A673 (cell line): ENCODE measurements around the gene SLC31A2. TPM values are rescaled to one million over a fixed set of nuclear protein-coding genes. Genes with fewer than 3 reads are reported as not detected.

Source experiments
- BruUV-seq: library from RNA; stranded (reverse); fragments of 400-500 nt; replicated peaks from 2 replicates; lab custom pipeline; 2021; lab: Mats Ljungman, UMichigan
- CTCF ChIA-PET: fragments of 300-600 bp; sonication (Branson Sonifier 250); formaldehyde crosslinking; loops from one replicate; lab custom pipeline; 2022; ENCODE audit warnings: antibody characterized with exemption; lab: Charles Lee
- POLR2A ChIA-PET: fragments of 300-600 bp; sonication (Branson Sonifier 250); formaldehyde crosslinking; loops from one replicate; lab custom pipeline; 2022; ENCODE audit warnings: antibody characterized with exemption; ENCODE audit not compliant: low non-redundant PET; lab: Charles Lee
- DNase-seq: peaks from one replicate; pipeline ENCODE4 v3.0.0-alpha.2; 2015; ENCODE audit warnings: low spot score
- H3K27ac ChIP-seq: fragments of 200-600 bp; sonication (generic); 2 replicates; pipeline ENCODE4 v1.5.1; 2016; ENCODE audit warnings: mixed run types, low read depth, mild to moderate bottlenecking, mixed read lengths, antibody characterized with exemption, low read length; ENCODE audit not compliant: poor library complexity, severe bottlenecking
- H3K27me3 ChIP-seq: fragments of 200-600 bp; sonication (generic); replicated peaks from 2 replicates; pipeline ENCODE4 v1.6.1; 2017; ENCODE audit warnings: mixed run types, low read depth, mild to moderate bottlenecking, mixed read lengths, antibody characterized with exemption, low read length; ENCODE audit not compliant: insufficient read depth, poor library complexity
- H3K36me3 ChIP-seq: fragments of 200-600 bp; sonication (generic); 2 replicates; pipeline ENCODE4 v1.6.1; 2016; ENCODE audit warnings: mixed run types, mild to moderate bottlenecking, mixed read lengths, antibody characterized with exemption, low read length; ENCODE audit not compliant: insufficient read depth, poor library complexity, severe bottlenecking
- H3K4me1 ChIP-seq: fragments of 200-600 bp; sonication (generic); 2 replicates; pipeline ENCODE4 v1.6.1; 2017; ENCODE audit warnings: mixed run types, mild to moderate bottlenecking, mixed read lengths, antibody characterized with exemption, low read length; ENCODE audit not compliant: insufficient read depth, poor library complexity, severe bottlenecking
- H3K4me3 ChIP-seq: fragments of 200-600 bp; sonication (generic); 2 replicates; pipeline ENCODE4 v1.5.1; 2016; ENCODE audit warnings: low read depth, mixed run types, mild to moderate bottlenecking, mixed read lengths, low read length; ENCODE audit not compliant: poor library complexity, severe bottlenecking
- H3K9me3 ChIP-seq: fragments of 200-600 bp; sonication (generic); 2 replicates; pipeline ENCODE4 v1.6.1; 2016; ENCODE audit warnings: mixed run types, low read depth, mild to moderate bottlenecking, mixed read lengths, antibody characterized with exemption, low read length; ENCODE audit not compliant: poor library complexity, severe bottlenecking
- EZH2 ChIP-seq: fragments of 200-600 bp; sonication (generic); IDR thresholded peaks from 2 replicates; pipeline ENCODE4 v1.6.1; 2017; ENCODE audit warnings: borderline replicate concordance, low read depth, mild to moderate bottlenecking, mixed read lengths, antibody characterized with exemption, low read length; ENCODE audit not compliant: poor library complexity, severe bottlenecking
- intact Hi-C: fragments of 100-400 bp; cut with micrococcal nuclease; formaldehyde crosslinking; loops from one replicate; pipeline ENCODE4 v1.10.0; 2022; ENCODE audit not compliant: unreplicated experiment
- total RNA-seq: library from RNA; stranded (reverse); gene quantifications from 2 replicates; pipeline ENCODE4 v1.2.3, GENCODE V29; 2021
- TF ChIP-seq, protein P1 (sequence below): fragments of 300-800, 200-600 bp; sonication (generic); conservative IDR thresholded peaks from 2 replicates; pipeline ENCODE4 v1.5.1; 2017; ENCODE audit warnings: low read depth, mild to moderate bottlenecking, antibody characterized with exemption, low read length, moderate library complexity, mixed read lengths

SLC31A2 gene
- total RNA-seq, 1 experiment from 2014 or later = 2.8 TPM

DNA sequence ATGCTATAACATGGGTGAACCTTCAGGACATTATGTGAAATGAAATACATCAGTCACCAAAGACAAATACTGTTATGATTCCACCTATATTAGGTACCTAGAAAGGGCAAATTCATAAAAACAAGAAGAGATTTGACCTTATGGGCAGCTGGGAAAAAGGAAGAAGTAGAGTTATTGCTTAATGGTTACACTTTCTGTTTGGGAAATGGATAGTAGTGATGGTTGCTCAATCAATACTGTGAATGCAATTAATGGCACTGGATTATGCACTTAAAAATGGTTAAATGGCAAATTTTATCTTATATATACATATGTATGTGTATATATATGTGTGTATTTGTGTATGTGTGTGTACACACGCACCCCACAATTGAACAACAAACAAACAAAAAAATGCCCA, 55.1 kb downstream of the SLC31A2 start:
- no TSS peak for BruUV-seq
- Histone ChIP-seq H3K4me3 (no peak overlapping the region), H3K27me3 (no peaks in the 10 kb centered on the region), H3K4me1 (peaks cover 16% of the 10 kb centered on the region), H3K36me3 (peaks cover 24% of the 10 kb centered on the region), H3K27ac (no peak overlapping the region), H3K9me3 (no peaks in the 10 kb centered on the region)
- POLR2A ChIA-PET = no interaction called here
- TF ChIP-seq, protein P1, sequence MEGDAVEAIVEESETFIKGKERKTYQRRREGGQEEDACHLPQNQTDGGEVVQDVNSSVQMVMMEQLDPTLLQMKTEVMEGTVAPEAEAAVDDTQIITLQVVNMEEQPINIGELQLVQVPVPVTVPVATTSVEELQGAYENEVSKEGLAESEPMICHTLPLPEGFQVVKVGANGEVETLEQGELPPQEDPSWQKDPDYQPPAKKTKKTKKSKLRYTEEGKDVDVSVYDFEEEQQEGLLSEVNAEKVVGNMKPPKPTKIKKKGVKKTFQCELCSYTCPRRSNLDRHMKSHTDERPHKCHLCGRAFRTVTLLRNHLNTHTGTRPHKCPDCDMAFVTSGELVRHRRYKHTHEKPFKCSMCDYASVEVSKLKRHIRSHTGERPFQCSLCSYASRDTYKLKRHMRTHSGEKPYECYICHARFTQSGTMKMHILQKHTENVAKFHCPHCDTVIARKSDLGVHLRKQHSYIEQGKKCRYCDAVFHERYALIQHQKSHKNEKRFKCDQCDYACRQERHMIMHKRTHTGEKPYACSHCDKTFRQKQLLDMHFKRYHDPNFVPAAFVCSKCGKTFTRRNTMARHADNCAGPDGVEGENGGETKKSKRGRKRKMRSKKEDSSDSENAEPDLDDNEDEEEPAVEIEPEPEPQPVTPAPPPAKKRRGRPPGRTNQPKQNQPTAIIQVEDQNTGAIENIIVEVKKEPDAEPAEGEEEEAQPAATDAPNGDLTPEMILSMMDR = no peak
- intact Hi-C loops = no loop called here
- no peak for DNase-seq
- CTCF ChIA-PET = no interaction called here

DNA sequence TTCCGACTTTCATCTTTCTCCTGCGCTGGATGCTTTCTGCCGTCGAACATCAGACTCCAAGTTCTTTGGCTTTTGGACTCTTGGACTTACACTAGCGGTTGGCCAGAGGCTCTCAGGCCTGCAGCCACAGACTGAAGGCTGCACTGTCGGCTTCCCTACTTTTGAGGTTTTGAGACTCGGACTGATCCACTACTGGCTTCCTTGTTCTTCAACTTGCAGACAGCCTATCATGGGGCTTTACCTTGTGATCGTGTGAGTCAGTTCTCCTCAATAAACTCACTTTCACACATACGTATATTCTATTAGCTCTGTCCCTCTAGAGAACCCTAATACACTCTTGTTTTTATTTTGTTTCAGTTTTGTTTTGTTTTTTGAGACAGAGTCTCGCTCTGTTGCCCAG, 60.0 kb downstream of the SLC31A2 start:
- Histone ChIP-seq H3K27me3 (no peaks in the 10 kb centered on the region), H3K4me1 (peaks cover 16% of the 10 kb centered on the region), H3K4me3 (no peak overlapping the region), H3K36me3 (peaks cover 14% of the 10 kb centered on the region), H3K9me3 (no peaks in the 10 kb centered on the region), H3K27ac (no peak overlapping the region)
- intact Hi-C loops = no loop called here
- POLR2A ChIA-PET = no interaction called here
- TF ChIP-seq, protein P1 = no peak
- TF ChIP-seq EZH2 = no peak
- BruUV-seq = no TSS peak
- no peak for DNase-seq
- CTCF ChIA-PET = no interaction called here

Other genes starting within 250 kb of the SLC31A2 start
- gene ZNF883, start 138.8 kb upstream of the SLC31A2 start, total RNA-seq = 3.9 and 4.0 TPM in 2 replicates
- gene ZFP37, start 94.3 kb upstream of the SLC31A2 start, total RNA-seq = 5.4 TPM in 2 replicates
- 22.0 and 23.5 TPM in 2 replicates for gene FKBP15, start 70.3 kb downstream of the SLC31A2 start, total RNA-seq
- 31.9 and 32.7 TPM in 2 replicates for gene SLC31A1, start 70.5 kb downstream of the SLC31A2 start, total RNA-seq
- 17.9 and 25.4 TPM in 2 replicates for gene CDC26, start 124.6 kb downstream of the SLC31A2 start, total RNA-seq
- gene PRPF4, start 124.7 kb downstream of the SLC31A2 start, total RNA-seq = 54.4 and 59.8 TPM in 2 replicates
- not detected in 2 replicates for gene RNF183, start 152.4 kb downstream of the SLC31A2 start, total RNA-seq
- gene WDR31, start 189.3 kb downstream of the SLC31A2 start, total RNA-seq = 1.3 and 2.4 TPM in 2 replicates
- gene BSPRY, start 198.5 kb downstream of the SLC31A2 start, total RNA-seq = not detected in 2 replicates
- 9.2 and 9.4 TPM in 2 replicates for gene HDHD3, start 226.0 kb downstream of the SLC31A2 start, total RNA-seq